HG03378 (cell line): ENCODE data around the gene PHACTR3.

ENCODE experiments used
- ATAC-seq: cut with Tn5 transposase; IDR thresholded peaks from one replicate; pipeline ENCODE4 v1.9.1; 2021; ENCODE audit warnings: mild to moderate bottlenecking, moderate library complexity; ENCODE audit not compliant: unreplicated experiment

The PHACTR3 gene

GRCh38 chr20:59772931-59773913 lies 168.9 kb downstream of the PHACTR3 start:
- no peak for ATAC-seq

- no peak for ATAC-seq
Observed at GRCh38 chr20:59774204-59774641, 169.9 kb downstream of the PHACTR3 start.

- no peak for ATAC-seq
Observed at GRCh38 chr20:59774921-59775686, 170.8 kb downstream of the PHACTR3 start.

GRCh38 chr20:59775687-59776055 lies 171.3 kb downstream of the PHACTR3 start:
- ATAC-seq: no peak

- ATAC-seq: no peak
Observed at GRCh38 chr20:59776059-59776603, 171.8 kb downstream of the PHACTR3 start.

- ATAC-seq: no peak
Observed at GRCh38 chr20:59776626-59777330, 172.4 kb downstream of the PHACTR3 start.

GRCh38 chr20:59777331-59777725 lies 173.0 kb downstream of the PHACTR3 start:
- ATAC-seq: no peak

GRCh38 chr20:59777814-59778575 lies 173.7 kb downstream of the PHACTR3 start:
- no peak for ATAC-seq

GRCh38 chr20:59778615-59779200 lies 174.4 kb downstream of the PHACTR3 start:
- ATAC-seq: no peak

GRCh38 chr20:59779656-59780380 lies 175.5 kb downstream of the PHACTR3 start:
- no peak for ATAC-seq

GRCh38 chr20:59780494-59781185 lies 176.3 kb downstream of the PHACTR3 start:
- ATAC-seq: no peak

GRCh38 chr20:59781226-59781625 lies 176.9 kb downstream of the PHACTR3 start:
- ATAC-seq: no peak

GRCh38 chr20:59782986-59783640 lies 178.8 kb downstream of the PHACTR3 start:
- ATAC-seq: peak; percentile 46

GRCh38 chr20:59783641-59784010 lies 179.3 kb downstream of the PHACTR3 start:
- ATAC-seq: no peak

GRCh38 chr20:59784365-59784764 lies 180.0 kb downstream of the PHACTR3 start:
- ATAC-seq: no peak

- no peak for ATAC-seq
Observed at GRCh38 chr20:59784791-59785668, 180.7 kb downstream of the PHACTR3 start.

GRCh38 chr20:59785669-59785959 lies 181.3 kb downstream of the PHACTR3 start:
- ATAC-seq: no peak
